Heart right ventricle (tissue), 16 donors: Measurements from ENCODE around the gene SLC29A4. TPM values are rescaled to one million over a fixed set of nuclear protein-coding genes. Genes with fewer than 3 reads are reported as not detected.

Experiments
- ATAC-seq, 8 donors: fragments of 200-7000 bp; cut with Tn5 transposase; one replicate each; pipeline ENCODE4 v1.9.1; 2020; ENCODE audit warnings: mild to moderate bottlenecking in 8 of 8, moderate library complexity in 8 of 8, moderate number of reproducible peaks in 1 of 8
- DNase-seq, 2 donors: peaks; one replicate each; pipeline ENCODE4 v3.0.0-alpha.2; 2020
- H3K27ac ChIP-seq, 10 donors: fragments of 200-600 bp; sonication (generic) in 2 of 10; one replicate each; pipeline versions ENCODE4 v1.5.0 to v1.8.0; 2020 to 2022; ENCODE audit warnings: mild to moderate bottlenecking in 3 of 10
- H3K27me3 ChIP-seq, 7 donors: fragments of 200-600 bp; one replicate each; pipeline ENCODE4 v1.8.0; 2021 to 2022; ENCODE audit warnings: mild to moderate bottlenecking in 2 of 7
- H3K36me3 ChIP-seq, 9 donors: fragments of 200-600 bp; sonication (generic) in 1 of 9; one replicate each; pipeline versions ENCODE4 v1.5.0 to v1.8.0; 2020 to 2022; ENCODE audit warnings: mild to moderate bottlenecking in 2 of 9
- H3K4me1 ChIP-seq, 9 donors: fragments of 200-600 bp; sonication (generic) in 1 of 9; one replicate each; pipeline versions ENCODE4 v1.5.0 to v1.8.0; 2020 to 2022; ENCODE audit warnings: mild to moderate bottlenecking in 4 of 9
- H3K4me3 ChIP-seq, 10 donors: fragments of 200-600 bp; sonication (generic) in 2 of 10; one replicate each; pipeline versions ENCODE4 v1.5.0 to v1.8.0; 2020 to 2022; ENCODE audit warnings: mild to moderate bottlenecking in 7 of 10, moderate library complexity in 2 of 10
- H3K9me3 ChIP-seq, 11 donors: fragments of 200-600 bp in 10 of 11; sonication (generic) in 2 of 11; one replicate each; pipeline versions ENCODE4 v1.5.0 to v1.8.0; 2013 to 2022; ENCODE audit warnings: mild to moderate bottlenecking in 2 of 11, control low read depth in 1 of 11, moderate library complexity in 1 of 11
- CTCF ChIP-seq, 9 donors: fragments of 200-600 bp; sonication (generic) in 2 of 9; IDR thresholded peaks; one replicate each; pipeline versions ENCODE4 v1.5.0 to v1.8.0; 2021 to 2022; ENCODE audit warnings: antibody characterized with exemption in 9 of 9, mild to moderate bottlenecking in 5 of 9, moderate library complexity in 1 of 9
- WGBS, 2 donors: extraction: QIAGEN DNeasy Blood & Tissue Kit; methylation state at CpG; one replicate each; pipeline ENCODE4 v1.1.7; 2013; ENCODE audit warnings: inconsistent platforms in 1 of 2; 5-methylcytosine and 5-hydroxymethylcytosine counted together
- intact Hi-C, 10 donors: fragments of 100-400 bp; cut with DNase I; formaldehyde crosslinking; loops; one replicate each; pipeline versions ENCODE4 v1.11.1 to v1.14.2; 2022
- polyA plus RNA-seq, 2 donors: library from polyadenylated mRNA; stranded (reverse); fragments of 200-250 nt; gene quantifications; one replicate each; pipeline ENCODE4 v1.2.3, GENCODE V29; 2013
- total RNA-seq, 10 donors: library from RNA; stranded (reverse); fragmentation: NEBNext Ultra II Directional in 3 of 10; extraction: Animal tissue kit (Norgen Biotek cat#: 25700) in 3 of 10; gene quantifications; one replicate each; pipeline versions ENCODE4 v1.2.1 to v1.2.4, GENCODE V29; 2021 to 2023
- donor health status: Arrhythmogenic right ventricular cardiomyopathy.
- donor health status: ischemic (EF 13 %, LVEDD 7.1; RV severe dilation, severe dysfunction).
- donor health status: healthy with polysubstance abuse.
- donor health status: DM: no; HTN: yes; CAD: no.
- donor health status: DM: no; HTN: no; CAD: no.
- donor health status: ischemic (EF 25% LVEDD 6.9; RV normal size, moderate dysfunction).
- donor health status: ischemic (EF 25% LVEDD 5.7; RV mildly dilated, moderate dysfunction).
- donor health status: healthy.
- donor health status: DM: yes; HTN: yes; CAD: no.
- donor health status: Ischemic cardiomyopathy.
- donor health status: ischemic (EF 35%, LVEDD 5.7; RV mildly dilated, moderate dysfunction).
- donor health status: nonischemic (EF 11% LVEDD 7.7; RV severe dilation, severe dysfunction).
- donor health status: DM: yes; HTN: yes; CAD: no.
- donor health status: PGD.
- donor health status: ischemic (EF 29% LVEDD 5.4; RV normal size, mild dysfunction).
- donor health status: nonischemic (EF 23%, LVEDD 6.1; RV moderate dilation, normal function).

Gene SLC29A4
- total and polyA plus RNA-seq, 12 donors: 0.94 to 5.3 (median 2.1) TPM

- intact Hi-C loops: loop anchor here in 3 of 10 donors (5.0 to 10.0 kb wide), 2 partner anchors 52 to 110 kb away; no protein-coding TSS in a partner anchor
- Histone ChIP-seq H3K36me3 (peaks cover 0 to 98% (median 34%) of the 10 kb centered on the region in 9 donors), H3K4me1 (peaks cover 5 to 30% (median 18%) of the 10 kb centered on the region in 9 donors), H3K4me3 (peak overlapping the region in 5 of 10 donors; percentile 21 to 36 (median 35)), H3K27me3 (no peaks in the 10 kb centered on the region), H3K27ac (peak overlapping the region; percentile 36 to 79 (median 66)), H3K9me3 (no peaks in the 10 kb centered on the region)
- 32 to 50% methylated on average over 17 of the region's 17 CpGs for WGBS, 2 donors
- DNase-seq: peak; percentile 65 to 82
- TF ChIP-seq CTCF (IDR thresholded peaks at IDR 0.05): no peak
- peak; percentile 81 to 96 (median 91) for ATAC-seq
Measured at GRCh38 chr7:5354460-5355232, 71.9 kb downstream of the SLC29A4 start.

Other genes starting within 250 kb of the SLC29A4 start
- gene RBAK, start 237.1 kb upstream of the SLC29A4 start, total RNA-seq: 10 to 100 TPM in 5 of 10 donors, 1 to 10 TPM in 5; 6.4 to 11.2 (median 10.1) TPM
- 1 to 10 TPM; 3.2 to 6.8 TPM for gene RBAK, start 237.1 kb upstream of the SLC29A4 start, polyA plus RNA-seq
- 10 to 100 TPM; 38.2 to 60.7 (median 48.6) TPM for gene WIPI2, start 92.7 kb upstream of the SLC29A4 start, total RNA-seq
- 10 to 100 TPM; 15.9 to 33.4 TPM for gene WIPI2, start 92.7 kb upstream of the SLC29A4 start, polyA plus RNA-seq
- 10 to 100 TPM; 26.4 to 42.3 (median 31.6) TPM for gene TNRC18, start 140.9 kb downstream of the SLC29A4 start, total RNA-seq
- 10 to 100 TPM; 10.1 to 28.8 TPM for gene TNRC18, start 140.9 kb downstream of the SLC29A4 start, polyA plus RNA-seq
- 1 to 10 TPM; 5.2 to 7.9 (median 6.8) TPM for gene FBXL18, start 230.9 kb downstream of the SLC29A4 start, total RNA-seq
- 1 to 10 TPM; 1.5 to 2.0 TPM for gene FBXL18, start 230.9 kb downstream of the SLC29A4 start, polyA plus RNA-seq
- 1,000 to 10,000 TPM in 2 of 10 donors, 100 to 1,000 TPM in 8; 477 to 1,905 (median 620) TPM for gene ACTB, start 247.7 kb downstream of the SLC29A4 start, total RNA-seq
- 1,000 to 10,000 TPM; 1,890 to 3,093 TPM for gene ACTB, start 247.7 kb downstream of the SLC29A4 start, polyA plus RNA-seq